Keratinocyte (primary cell): ENCODE results near the gene ROR2.

Experiments
- CTCF ChIP-seq, 3 experiments: IDR thresholded peaks in 1 of 3; conservative IDR thresholded peaks in 1 of 3; optimal IDR thresholded peaks in 1 of 3; 2 replicates in 2 of 3; 3 replicates in 1 of 3; pipeline versions ENCODE3 to v1.5.1; 2011; ENCODE audit warnings: low read length in 3 of 3, mild to moderate bottlenecking in 3 of 3, moderate library complexity in 2 of 3, control low read depth in 1 of 3, inconsistent platforms in 1 of 3; ENCODE audit not compliant: insufficient read depth in 2 of 3; ENCODE audit errors: extremely low read depth in 1 of 3
- EZH2 ChIP-seq: IDR thresholded peaks from one replicate; pipeline ENCODE4 v1.6.1; 2012; ENCODE audit warnings: inconsistent platforms, mild to moderate bottlenecking, low read length, moderate library complexity

GRCh38 chr9:91720751-91721705 lies 229.0 kb downstream of the ROR2 start:
- no peak for TF ChIP-seq CTCF (optimal IDR thresholded peaks at IDR 0.05 in 1 of 3, IDR thresholded peaks at IDR 0.05 in 1 of 3, conservative IDR thresholded peaks at IDR 0.05 in 1 of 3; ENCODE audit: extremely low read depth in 1 of 3, insufficient read depth in 2 of 3, low read length in 3 of 3)
- TF ChIP-seq EZH2: no peak
